Measurements from ENCODE around the gene CDC20.

CDC20 gene

GRCh38 chr1:43329995-43330751 is 28.6 kb upstream of the CDC20 start:
- DNase-seq = no peak

- DNase-seq = no peak
These were observed 27.1 kb upstream of the CDC20 start for GRCh38 chr1:43331688-43332087.

GRCh38 chr1:43334453-43335205 is 24.2 kb upstream of the CDC20 start:
- no peak for DNase-seq

- DNase-seq = no peak
These were observed 21.2 kb upstream of the CDC20 start, which contains the start of gene MPL for GRCh38 chr1:43337588-43337987. Gene MPL, plus strand, starts transcription at chr1:43337818. Its CDS starts 31 bp downstream, at chr1:43337849.

GRCh38 chr1:43338001-43338400 is 20.8 kb upstream of the CDC20 start:
- DNase-seq = no peak

GRCh38 chr1:43339584-43340232 is 19.1 kb upstream of the CDC20 start:
- no peak for DNase-seq

- DNase-seq = no peak
These were observed 18.2 kb upstream of the CDC20 start for GRCh38 chr1:43340559-43340958.

GRCh38 chr1:43344267-43344850 is 14.4 kb upstream of the CDC20 start:
- DNase-seq = no peak

- DNase-seq = no peak
These were observed 13.7 kb upstream of the CDC20 start for GRCh38 chr1:43345120-43345519.

GRCh38 chr1:43346636-43347035 is 12.1 kb upstream of the CDC20 start:
- DNase-seq = no peak

GRCh38 chr1:43348343-43348808 is 10.4 kb upstream of the CDC20 start:
- peak in 1 of 2 donors; percentile 37 for DNase-seq

GRCh38 chr1:43348809-43349593 is 9.8 kb upstream of the CDC20 start:
- DNase-seq = peak in 1 of 2 donors; percentile 54

GRCh38 chr1:43349594-43350306 is 9.0 kb upstream of the CDC20 start:
- no peak for DNase-seq

- DNase-seq = no peak
These were observed 7.8 kb upstream of the CDC20 start for GRCh38 chr1:43350976-43351375.

GRCh38 chr1:43351421-43352350 is 7.1 kb upstream of the CDC20 start:
- no peak for DNase-seq

- no peak for DNase-seq
These were observed 6.5 kb upstream of the CDC20 start for GRCh38 chr1:43352351-43352705.

- DNase-seq = no peak
These were observed 5.9 kb upstream of the CDC20 start for GRCh38 chr1:43352881-43353280.

GRCh38 chr1:43354471-43354870 is 4.3 kb upstream of the CDC20 start:
- no peak for DNase-seq

GRCh38 chr1:43354936-43355335 is 3.8 kb upstream of the CDC20 start:
- DNase-seq = no peak

GRCh38 chr1:43357251-43357650 is 1.5 kb upstream of the CDC20 start:
- no peak for DNase-seq
